HEK293T (cell line): ENCODE data around the gene IL10.

Experiments
- CTCF ChIA-PET: fragments of 350-600 bp; formaldehyde crosslinking; extraction: SDS; loops from one replicate; lab custom pipeline; 2021; ENCODE audit warnings: antibody characterized with exemption, inconsistent platforms; lab: Yijun Ruan, JAX
- POLR2A ChIA-PET: fragments of 350-600 bp; formaldehyde crosslinking; extraction: SDS; loops from one replicate; lab custom pipeline; 2020; ENCODE audit warnings: antibody characterized with exemption, inconsistent platforms; lab: Yijun Ruan, JAX
- DNase-seq: peaks from one replicate; pipeline ENCODE4 v3.0.0; 2012; ENCODE audit warnings: mixed read lengths; ENCODE audit errors: extremely low spot score
- ARNT ChIP-seq: fragments of 450-650 bp; IDR thresholded peaks from 2 replicates; pipeline ENCODE4 v1.6.1; 2017; ENCODE audit warnings: mild to moderate bottlenecking
- BHLHE40 ChIP-seq: fragments of 450-650 bp; IDR thresholded peaks from 2 replicates; pipeline ENCODE4 v1.6.1; 2016; ENCODE audit warnings: mild to moderate bottlenecking, moderate library complexity, borderline replicate concordance
- CTBP1 ChIP-seq: fragments of 450-650 bp; IDR thresholded peaks from 2 replicates; pipeline ENCODE4 v1.6.1; 2016; ENCODE audit warnings: borderline replicate concordance
- ELF4 ChIP-seq: fragments of 450-650 bp; IDR thresholded peaks from 2 replicates; pipeline ENCODE4 v1.6.1; 2017; ENCODE audit warnings: antibody characterized with exemption
- FOXA1 ChIP-seq: fragments of 450-650 bp; IDR thresholded peaks from 2 replicates; pipeline ENCODE4 v1.6.1; 2016; ENCODE audit warnings: mild to moderate bottlenecking
- FOXK2 ChIP-seq: fragments of 450-650 bp; IDR thresholded peaks from 2 replicates; pipeline ENCODE4 v1.6.1; 2016; ENCODE audit warnings: mild to moderate bottlenecking
- FOXM1 ChIP-seq: fragments of 450-650 bp; IDR thresholded peaks from 2 replicates; pipeline ENCODE4 v1.6.1; 2017; ENCODE audit warnings: mild to moderate bottlenecking, borderline replicate concordance
- HDGF ChIP-seq: fragments of 450-650 bp; IDR thresholded peaks from 2 replicates; pipeline ENCODE4 v1.6.1; 2017; ENCODE audit warnings: antibody characterized with exemption, borderline replicate concordance
- L3MBTL2 ChIP-seq: fragments of 450-650 bp; conservative IDR thresholded peaks from 2 replicates; pipeline ENCODE4 v1.6.1; 2016; ENCODE audit warnings: mild to moderate bottlenecking
- LEF1 ChIP-seq: fragments of 450-650 bp; IDR thresholded peaks from 2 replicates; pipeline ENCODE4 v1.6.1; 2017; ENCODE audit warnings: mild to moderate bottlenecking, borderline replicate concordance
- NFRKB ChIP-seq: fragments of 450-650 bp; IDR thresholded peaks from 2 replicates; pipeline ENCODE4 v1.6.1; 2016; ENCODE audit warnings: mild to moderate bottlenecking, moderate library complexity
- SP1 ChIP-seq: fragments of 450-650 bp; IDR thresholded peaks from 2 replicates; pipeline ENCODE4 v1.6.1; 2017
- SUZ12 ChIP-seq: fragments of 450-650 bp; IDR thresholded peaks from 2 replicates; pipeline ENCODE4 v1.6.1; 2016; ENCODE audit warnings: mild to moderate bottlenecking
- TARDBP ChIP-seq: fragments of 450-650 bp; IDR thresholded peaks from 2 replicates; pipeline ENCODE4 v1.6.1; 2016
- ZNF384 ChIP-seq: fragments of 450-650 bp; IDR thresholded peaks from 2 replicates; pipeline ENCODE4 v1.6.1; 2016
- TF ChIP-seq, protein P1 (sequence below): fragments of 450-650 bp; IDR thresholded peaks from 2 replicates; pipeline ENCODE4 v1.6.1; 2016

Gene IL10

DNA sequence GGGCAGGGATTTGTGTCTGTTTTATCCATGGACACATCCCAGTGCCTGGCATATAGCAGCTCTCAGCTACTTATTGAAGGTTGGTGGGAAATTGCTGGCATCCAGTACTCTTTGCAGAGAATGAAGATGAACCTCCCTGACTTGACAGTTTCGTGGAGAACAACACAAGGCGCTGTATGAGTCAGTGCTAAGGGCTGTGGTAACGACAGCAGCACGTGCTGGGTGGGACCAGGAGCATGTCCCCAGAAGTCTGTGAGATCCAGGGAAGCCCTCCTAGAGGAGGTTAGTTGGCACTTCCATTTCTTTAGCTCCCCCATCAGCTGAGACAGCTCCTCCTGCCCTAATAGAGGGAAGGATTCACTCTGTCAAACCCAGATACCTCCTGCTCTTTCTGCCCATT lies 27.6 kb downstream of the IL10 start:
- POLR2A ChIA-PET, result no interaction called here
- DNase-seq, result no peak
- TF ChIP-seq CTBP1 (no peak), FOXA1 (no peak), ARNT (no peak), HDGF (no peak), ZNF384 (no peak), SUZ12 (no peak), FOXM1 (no peak), BHLHE40 (no peak), L3MBTL2 (no peak), SP1 (no peak), ELF4 (no peak), TARDBP (no peak), FOXK2 (no peak), NFRKB (no peak), LEF1 (no peak)
- TF ChIP-seq, protein P1, sequence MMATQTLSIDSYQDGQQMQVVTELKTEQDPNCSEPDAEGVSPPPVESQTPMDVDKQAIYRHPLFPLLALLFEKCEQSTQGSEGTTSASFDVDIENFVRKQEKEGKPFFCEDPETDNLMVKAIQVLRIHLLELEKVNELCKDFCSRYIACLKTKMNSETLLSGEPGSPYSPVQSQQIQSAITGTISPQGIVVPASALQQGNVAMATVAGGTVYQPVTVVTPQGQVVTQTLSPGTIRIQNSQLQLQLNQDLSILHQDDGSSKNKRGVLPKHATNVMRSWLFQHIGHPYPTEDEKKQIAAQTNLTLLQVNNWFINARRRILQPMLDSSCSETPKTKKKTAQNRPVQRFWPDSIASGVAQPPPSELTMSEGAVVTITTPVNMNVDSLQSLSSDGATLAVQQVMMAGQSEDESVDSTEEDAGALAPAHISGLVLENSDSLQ, result no peak
- CTCF ChIA-PET, result interaction anchor here (1.4 kb wide), 1 partner anchor 168 kb away, joined by 3 read pairs; no protein-coding TSS in a partner anchor

DNA sequence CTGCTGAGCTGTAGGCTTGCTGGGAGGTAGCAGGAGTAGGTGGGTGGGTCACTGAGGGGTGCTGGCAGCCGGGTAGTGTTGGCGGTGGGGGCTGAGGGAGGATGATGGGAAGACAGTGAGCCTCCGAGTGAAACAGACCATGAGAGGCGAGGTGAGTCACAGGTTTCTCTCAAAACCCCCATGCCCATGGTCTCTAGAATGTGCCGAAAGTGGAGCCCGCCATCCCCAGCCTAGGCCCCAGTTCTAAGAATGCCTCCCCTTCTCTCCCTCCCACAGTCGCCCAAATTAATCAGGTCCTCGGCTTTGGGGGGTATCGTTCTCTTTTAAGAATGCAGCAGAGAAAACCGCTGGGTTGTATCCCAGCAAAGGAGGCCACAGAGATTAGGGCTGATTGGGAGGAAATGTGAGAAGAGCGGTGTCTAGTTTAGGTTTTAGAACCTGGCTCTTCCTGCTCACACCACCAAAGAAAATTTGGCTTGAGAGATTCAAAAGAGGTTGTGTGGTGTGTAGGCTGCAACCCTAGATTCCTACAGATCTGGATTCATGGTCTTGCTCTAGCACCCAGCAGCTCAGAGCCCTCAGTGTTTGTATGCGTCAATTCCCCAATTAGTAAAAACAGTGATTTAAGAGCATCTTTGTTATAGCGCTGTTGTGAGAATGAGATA lies 29.4 kb downstream of the IL10 start:
- ChIA-PET CTCF (no interaction called here), POLR2A (no interaction called here)
- no peak for DNase-seq
- no peak for TF ChIP-seq FOXA1
- TF ChIP-seq L3MBTL2, result no peak
- TF ChIP-seq FOXK2, result no peak

DNA sequence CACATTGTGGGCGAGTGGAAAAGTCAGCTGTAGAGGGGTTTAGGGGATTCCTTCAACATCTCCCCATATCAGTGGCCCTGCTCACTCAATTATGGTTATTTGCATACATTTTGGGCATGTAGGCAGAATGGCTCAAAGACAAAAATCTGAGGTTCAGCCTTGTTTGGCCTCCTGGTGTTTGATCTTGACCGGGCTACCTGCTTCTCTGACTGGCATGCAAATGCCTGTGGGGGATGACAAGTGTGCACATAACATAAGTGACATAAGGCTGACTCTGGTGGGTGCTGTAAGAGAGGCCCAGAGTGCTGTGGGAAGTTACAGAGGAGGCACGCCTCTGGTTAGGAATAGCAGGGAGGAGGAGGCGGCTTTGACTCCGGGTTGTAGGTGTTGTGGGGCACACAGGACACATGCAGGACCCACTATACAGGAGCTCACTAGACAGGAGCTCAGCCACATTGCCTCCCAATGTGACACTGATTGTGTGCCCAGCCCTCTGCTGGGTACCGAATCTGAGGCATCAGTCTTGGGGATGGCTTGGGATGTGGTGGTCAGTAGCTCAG lies 31.1 kb downstream of the IL10 start:
- no peak for DNase-seq
- ChIA-PET POLR2A (no interaction called here), CTCF (interaction anchor here (0.7 to 1.1 kb wide), 2 partner anchors 14 to 242 kb away, joined by 3 read pairs; no protein-coding TSS in a partner anchor)
- TF ChIP-seq ARNT (no peak), NFRKB (no peak), LEF1 (no peak), BHLHE40 (no peak), FOXM1 (no peak), FOXA1 (no peak), SUZ12 (no peak), FOXK2 (no peak), HDGF (no peak), CTBP1 (no peak)
- TF ChIP-seq, protein P1, result no peak

DNA sequence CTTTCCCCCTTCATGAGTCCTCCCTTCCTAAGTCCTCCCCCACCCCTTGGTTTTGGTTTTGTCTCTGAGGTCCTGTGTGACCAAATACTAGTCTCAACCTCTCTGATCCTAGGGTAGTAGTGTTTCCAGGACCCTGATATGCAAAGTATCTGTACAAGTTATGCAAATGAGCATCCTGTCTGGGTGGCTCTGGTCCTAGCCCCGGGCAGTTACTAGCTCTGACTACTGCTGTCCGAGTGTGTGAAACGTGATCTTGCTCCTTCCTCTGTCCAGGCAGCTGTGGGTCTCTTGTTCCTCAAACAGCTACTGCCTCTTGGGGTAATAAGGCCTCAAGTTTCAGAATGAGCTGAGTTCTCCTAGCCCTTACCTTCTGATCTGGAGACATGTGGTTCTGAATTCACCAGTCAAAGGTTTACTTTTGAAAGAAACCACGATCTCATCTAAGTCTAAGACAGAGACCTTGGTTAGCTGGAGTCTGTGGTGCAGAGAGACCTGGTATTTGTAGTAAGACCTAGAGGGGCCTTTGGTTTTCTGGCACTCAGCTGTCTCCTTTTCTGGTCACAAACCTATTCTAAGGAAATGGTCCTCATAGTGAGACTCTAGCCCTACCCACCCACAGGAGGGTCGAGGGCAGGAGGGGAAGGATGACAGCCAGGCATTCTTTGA lies 32.8 kb downstream of the IL10 start:
- DNase-seq, result no peak
- ChIA-PET POLR2A (no interaction called here), CTCF (interaction anchor here (0.9 kb wide), 1 partner anchor 17 kb away, joined by 5 read pairs; no protein-coding TSS in a partner anchor)

More for the DNA sequence above, 32.8 kb downstream of the IL10 start:
- TF ChIP-seq TARDBP (no peak), ARNT (no peak), BHLHE40 (no peak), CTBP1 (no peak), LEF1 (no peak), ELF4 (no peak), FOXA1 (no peak), FOXK2 (no peak), SP1 (no peak), FOXM1 (no peak), SUZ12 (no peak), L3MBTL2 (no peak), HDGF (no peak), NFRKB (no peak)
- TF ChIP-seq, protein P1, result no peak
